GM18520 (cell line): ENCODE measurements around the gene MTRF1.
A peak's percentile ranks its signal among the peaks of the same experiment; 100 is the strongest.

Experiments used
- ATAC-seq: cut with Tn5 transposase; IDR thresholded peaks from one replicate; pipeline ENCODE4 v1.9.1; 2021; ENCODE audit not compliant: unreplicated experiment

MTRF1 gene, protein sequence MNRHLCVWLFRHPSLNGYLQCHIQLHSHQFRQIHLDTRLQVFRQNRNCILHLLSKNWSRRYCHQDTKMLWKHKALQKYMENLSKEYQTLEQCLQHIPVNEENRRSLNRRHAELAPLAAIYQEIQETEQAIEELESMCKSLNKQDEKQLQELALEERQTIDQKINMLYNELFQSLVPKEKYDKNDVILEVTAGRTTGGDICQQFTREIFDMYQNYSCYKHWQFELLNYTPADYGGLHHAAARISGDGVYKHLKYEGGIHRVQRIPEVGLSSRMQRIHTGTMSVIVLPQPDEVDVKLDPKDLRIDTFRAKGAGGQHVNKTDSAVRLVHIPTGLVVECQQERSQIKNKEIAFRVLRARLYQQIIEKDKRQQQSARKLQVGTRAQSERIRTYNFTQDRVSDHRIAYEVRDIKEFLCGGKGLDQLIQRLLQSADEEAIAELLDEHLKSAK

DNA sequence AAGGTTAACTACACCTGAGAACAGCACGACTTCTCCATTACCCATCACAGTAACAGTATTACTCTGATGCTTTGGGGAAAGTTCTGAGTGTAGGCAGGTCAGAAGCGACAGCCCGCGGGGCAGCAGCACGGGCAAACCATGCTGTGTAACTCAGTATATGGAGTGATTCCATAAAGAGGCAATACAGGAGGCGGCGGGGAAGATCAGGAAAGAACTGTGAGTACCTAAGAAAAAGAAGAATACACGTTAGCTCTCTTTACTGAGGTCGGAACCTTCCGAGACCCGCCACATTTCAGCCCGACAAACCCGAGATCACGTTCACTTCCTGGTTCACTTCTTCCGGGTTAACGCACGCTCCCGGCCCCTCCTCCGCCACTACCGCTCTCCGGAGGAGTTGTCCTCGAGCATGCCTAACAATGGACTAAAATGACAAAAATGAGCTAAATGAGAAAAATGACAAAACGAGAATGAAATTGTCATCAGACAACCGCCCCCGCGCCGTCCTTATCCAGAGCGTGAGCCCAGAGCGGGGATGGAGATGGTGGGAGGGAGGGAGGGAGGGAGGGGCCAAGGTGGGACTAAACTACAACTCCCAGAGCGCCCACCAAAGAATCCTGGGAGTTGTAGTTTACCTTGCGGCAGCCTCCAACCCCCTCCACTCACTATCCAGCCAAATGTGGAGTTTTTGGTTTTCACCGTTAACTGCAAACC is at the start of gene MTRF1:
Gene MTRF1, minus strand, starts transcription at position 316 of the 711 bp plus-strand sequence. CDS start 2,669 bp downstream, outside the sequence.
- peak; percentile 80 for ATAC-seq

DNA sequence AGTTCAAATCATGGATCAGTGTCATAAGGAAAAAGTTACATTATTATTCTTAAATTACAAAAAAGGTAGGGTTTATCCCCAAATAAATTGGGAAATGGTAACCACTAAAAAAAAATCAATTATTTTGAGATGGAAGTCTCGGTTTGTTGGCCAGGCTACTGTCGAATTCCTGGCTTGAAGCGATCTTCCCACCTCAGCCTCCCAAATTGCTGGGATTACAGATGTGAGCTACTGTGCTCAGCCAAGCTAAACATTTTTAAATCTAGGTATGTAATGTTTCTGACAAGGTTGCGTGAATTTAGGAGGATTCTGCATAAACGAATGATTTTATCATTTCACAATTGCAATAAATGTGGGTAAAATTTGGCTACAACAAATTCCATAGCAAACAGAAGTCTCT is 49.7 kb upstream of the MTRF1 start:
- ATAC-seq: no peak

DNA sequence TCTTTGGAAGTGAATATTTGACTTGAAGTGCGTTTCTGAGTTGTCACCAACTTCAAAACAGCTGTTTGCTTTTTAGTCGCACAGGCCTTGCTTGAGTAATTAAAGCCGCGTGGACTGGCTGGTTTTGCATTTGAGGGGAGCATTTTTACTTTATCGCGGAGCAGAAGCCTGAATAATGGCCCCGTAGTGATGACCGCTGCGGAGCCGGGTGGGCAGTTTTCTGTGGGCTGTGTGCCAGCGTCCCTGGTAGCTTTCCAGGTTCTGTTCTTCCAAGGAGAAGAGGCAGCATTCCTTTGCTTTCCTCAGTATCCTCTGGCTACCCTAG is 48.8 kb upstream of the MTRF1 start:
- no peak for ATAC-seq

DNA sequence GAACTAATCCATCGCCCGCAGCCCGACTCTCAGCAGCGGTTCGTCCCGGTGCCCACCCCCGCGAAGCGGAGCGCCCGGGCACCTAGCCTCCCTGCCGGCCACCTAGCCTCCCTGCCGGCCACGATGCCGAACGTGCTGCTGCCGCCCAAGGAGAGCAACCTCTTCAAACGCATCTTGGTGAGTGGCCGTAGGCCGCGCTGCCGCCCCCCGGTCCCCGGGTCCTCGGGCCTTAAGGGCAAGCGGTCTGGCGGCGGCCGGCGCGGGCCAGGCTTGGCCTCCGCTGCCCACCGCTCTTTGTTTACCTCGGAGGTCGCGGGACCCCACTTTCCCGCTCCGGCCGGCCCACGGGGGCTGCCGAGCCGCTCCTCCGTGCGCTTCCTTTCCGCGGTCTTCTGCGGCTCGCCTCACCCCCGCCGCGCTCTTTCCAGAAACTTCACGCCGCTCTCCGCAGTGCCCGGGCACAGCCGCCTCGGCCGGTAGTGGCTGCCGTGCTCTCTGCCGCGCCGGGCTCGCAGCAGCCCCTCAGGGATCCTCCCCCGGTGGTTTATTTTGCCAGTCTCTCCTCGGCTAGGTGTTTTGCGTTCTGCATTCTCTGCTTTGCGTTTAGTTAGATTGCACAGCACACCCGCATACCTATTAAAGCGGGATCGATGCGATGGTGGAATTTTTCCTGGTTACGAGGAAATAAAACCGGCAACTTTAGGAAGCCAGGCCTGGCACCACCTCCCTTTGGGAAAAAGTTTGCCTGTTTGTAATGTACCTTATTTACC is 48.2 kb upstream of the MTRF1 start:
- ATAC-seq: peak; percentile 23

DNA sequence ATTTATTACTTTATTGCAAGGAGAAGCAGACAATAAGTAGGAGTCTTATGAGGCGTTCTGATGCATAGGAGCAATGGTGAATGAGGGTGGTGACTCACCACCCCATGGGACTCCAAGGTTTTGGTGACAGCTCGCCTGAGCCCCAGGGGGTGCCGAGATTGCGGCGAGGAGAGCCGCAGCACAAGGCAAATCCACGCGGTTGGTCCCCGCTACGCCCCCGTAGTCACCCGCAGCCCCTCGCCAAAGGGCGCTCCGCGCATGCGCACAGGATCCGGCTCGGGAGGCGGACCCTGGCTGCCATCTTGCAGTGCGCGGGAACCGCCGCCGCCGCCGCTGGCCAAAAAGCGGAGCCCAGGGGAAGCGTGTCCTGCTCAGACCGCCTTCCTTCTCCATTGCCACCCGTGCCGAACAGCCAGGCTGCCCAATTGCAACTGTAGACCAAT is 47.6 kb upstream of the MTRF1 start, which contains the start of gene NAA16:
Gene NAA16, plus strand, starts transcription at position 305 of the 443 bp plus-strand sequence. CDS start 262 bp downstream, outside the sequence.
- ATAC-seq: peak; percentile 49

DNA sequence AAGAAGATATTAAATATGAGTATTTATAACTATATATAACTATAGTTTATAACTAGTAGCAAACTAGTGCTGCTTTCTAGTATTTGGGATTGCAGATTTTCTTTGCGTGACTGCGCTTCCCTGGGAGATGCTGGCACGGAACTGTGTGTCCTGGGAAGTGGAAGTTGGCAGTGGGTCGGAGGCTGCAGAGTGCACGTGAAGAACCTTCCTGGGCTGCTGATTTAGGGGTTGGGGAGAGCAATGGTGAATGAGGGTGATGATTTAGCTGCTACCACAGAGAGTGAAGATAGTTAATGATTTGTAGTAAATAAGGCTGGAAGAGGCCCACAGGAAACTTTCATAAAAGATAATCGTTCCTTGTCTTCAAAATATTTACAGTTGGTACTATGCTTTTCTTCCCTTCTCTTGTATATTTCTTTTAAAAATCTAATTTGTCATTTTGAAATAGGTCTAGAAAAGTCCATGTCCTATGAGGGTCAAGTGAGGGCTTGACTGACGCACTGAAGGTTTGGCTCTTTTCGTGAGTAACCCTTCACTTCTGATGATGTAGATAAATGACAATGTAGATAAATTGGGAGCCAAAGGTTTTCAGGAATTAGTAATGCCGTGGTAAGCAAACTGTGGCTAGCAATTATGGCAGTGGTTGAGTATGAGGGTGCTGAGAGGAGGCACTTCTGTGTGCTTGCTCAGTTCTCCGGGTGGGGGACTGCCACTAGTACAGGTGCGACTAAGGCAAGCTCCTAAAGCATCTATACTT is 44.7 kb upstream of the MTRF1 start:
- ATAC-seq: no peak

DNA sequence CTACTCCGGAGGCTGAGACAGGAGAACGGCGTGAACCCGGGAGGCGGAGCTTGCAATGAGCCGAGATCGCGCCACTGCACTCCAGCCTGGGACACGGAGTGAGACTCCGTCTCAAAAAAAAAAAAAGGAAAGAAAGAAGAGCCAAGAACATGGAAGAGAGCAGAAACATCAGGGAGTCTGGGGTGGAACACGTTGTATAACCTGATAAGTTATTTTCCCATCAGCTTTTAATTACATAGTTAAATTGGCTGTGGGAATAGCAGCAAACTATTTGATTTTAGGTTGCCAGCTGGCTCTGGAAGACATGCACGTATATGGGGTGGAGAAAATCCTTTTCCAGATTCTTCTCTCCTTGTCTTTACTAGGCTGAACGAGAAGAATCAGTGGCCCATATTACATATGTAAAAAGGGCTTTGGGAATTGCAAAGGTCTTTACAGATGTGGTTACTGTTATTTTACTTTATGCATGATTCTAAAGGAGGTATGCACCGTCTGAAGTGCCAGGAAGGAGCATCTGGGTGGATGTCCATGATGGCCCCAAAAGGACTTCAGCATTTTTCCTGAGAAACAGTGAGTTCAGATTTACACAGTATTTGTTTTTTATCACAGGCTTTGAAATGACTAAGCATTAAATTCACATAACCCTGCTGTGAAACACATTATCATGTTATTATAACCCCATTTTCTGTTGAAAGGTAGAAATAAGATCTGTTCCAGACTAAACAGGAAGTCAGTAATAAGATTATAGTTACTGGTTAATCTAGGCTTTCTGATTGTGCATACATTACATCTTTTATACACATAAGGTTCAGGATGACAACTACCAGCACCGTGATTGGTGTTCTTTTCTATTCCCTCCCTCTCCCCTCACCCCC is 43.1 kb upstream of the MTRF1 start:
- ATAC-seq: no peak

DNA sequence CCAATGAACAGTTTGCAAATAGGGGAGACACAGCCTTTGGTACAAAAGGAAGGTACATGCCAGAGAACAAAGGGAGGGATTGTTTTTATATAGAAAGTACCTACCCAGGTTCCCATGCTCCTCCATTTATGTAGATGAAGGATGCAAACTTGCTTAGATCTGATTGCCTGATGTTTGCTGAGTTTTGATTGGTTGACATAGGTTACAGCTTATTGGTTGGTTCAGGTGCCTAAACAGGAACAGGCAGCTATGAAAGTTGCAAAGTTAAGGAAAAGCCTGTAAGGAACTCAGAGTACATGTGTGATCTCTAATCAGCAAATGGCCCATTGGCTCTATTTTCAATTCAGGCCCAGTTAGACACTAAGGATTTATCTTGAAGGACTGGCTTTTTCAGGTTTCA is 41.2 kb upstream of the MTRF1 start:
- ATAC-seq: no peak

DNA sequence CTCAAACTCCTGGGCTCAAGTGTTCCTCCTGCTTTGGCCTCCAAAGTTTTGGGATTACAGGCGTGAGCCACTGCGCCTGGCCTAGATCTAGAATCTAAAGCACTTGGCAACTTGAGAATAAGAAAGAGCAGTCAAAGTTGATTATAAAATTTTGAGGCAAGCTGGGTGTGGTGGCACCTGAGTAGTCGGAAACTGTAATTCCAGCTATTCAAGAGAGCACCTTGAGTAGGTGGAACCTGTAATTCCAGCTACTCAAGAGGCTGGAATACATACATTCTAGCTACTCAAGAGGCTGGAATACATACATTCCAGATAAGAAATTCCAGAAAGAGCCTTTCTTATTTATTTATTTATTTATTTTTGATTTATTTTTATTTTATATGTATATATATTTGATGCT is 39.4 kb upstream of the MTRF1 start:
- ATAC-seq: no peak

DNA sequence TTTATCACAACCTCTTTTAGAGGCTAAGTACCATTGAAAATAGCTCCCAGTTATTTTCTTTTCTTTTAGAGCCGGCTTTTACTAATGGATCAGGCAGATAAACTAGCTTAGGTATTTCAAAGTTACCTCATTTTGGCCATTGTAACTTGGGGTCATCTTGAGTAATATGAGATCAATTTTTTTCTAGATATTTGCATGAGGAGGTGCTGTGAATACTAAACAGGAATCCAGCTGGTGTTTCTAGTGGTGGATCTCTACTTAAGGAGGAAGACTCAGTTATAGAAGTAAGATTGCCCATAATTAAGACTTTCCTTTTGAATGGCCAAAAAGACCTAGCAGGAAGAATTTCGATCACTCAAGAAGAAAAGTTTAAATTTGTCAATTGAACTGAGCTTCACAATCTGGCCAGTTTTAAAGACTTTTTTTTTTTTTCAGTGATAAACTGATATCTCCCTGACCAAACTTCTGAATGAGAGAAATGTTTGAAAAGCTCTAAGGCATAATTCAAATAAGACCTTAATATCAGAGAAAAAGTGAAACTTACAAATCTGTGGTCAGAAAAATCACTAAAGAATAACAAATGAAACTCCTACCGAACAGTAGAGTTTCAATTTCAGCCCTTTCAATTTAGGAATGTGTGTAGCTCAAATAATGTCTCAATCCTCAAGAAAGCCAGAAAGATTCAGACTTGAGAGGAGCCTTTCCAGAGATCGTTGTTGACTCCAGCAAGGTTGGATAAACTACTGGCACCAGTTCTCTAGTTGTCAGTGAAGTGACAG is 36.1 kb upstream of the MTRF1 start:
- ATAC-seq: no peak

DNA sequence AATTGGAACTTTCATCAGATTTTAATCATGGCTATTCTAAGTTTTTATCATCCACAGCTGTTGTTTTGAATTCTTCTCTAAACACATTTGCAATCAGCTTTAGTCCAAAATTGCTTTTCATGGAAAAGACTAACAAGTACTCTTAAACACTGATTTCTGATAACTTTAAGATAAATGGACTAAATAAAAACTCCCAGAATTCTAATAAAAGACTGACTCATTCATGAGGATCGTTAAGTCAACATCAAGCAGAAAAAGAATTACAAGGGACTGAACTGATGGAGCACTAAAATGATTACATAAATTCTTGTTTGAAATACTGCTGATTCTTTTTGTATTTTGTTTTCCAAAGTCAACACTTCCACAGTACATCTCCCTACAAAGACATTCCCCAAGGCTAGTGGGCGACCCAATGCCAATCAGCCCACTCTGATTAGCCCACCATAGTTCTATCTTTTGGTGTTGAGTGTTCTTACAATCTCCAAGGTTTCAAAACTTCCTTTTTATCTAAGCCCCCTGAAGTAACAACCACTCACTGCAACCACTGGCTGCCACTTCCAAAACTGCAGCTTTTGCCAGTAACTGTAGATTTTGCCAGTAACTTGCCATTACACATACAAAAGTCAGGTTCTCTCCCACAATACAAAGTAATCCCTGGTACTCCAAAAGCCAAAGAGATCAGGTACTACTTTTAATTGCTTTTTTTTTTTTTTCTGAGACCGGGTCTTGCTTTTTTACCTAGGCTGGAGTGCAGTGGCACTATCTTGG is 33.7 kb upstream of the MTRF1 start:
- ATAC-seq: no peak

DNA sequence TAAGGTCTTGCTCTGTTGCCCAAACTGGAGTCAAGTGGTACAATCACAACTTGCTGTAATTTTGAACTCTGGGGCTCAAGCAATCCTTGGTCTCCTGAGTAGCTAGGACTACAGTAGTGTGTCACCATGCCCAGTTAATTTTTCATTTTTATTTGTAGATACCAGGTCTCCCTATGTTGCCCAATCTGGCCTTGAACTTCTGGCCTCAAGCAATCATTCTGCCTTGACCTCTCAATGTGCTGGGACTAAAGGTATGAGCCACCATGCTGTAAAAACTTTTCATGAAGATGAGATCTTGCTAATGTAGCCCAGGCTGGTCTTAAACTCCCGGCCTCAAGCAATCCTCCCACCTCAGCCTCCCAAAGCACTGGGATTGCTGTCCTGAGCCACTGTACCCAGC is 32.6 kb upstream of the MTRF1 start:
- ATAC-seq: no peak

DNA sequence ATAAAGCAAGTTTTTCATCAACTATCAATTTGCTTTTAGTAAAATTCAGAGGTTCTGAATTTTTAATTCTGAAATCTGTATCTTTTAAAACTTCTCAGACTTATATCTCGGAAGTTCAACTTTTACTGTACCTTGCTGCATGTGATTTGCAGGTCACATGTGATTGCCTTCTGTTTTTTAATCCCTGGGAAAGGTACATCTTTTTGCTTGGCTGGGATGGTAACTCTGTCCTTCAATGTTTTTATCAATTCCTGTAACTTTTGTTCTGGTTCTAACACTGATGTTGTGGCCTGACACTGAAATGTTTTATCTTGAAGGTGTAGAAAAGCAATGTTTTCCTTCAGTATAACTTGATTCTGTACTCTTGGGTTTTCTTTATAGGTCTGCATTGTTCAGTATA is 31.5 kb upstream of the MTRF1 start:
- no peak for ATAC-seq

DNA sequence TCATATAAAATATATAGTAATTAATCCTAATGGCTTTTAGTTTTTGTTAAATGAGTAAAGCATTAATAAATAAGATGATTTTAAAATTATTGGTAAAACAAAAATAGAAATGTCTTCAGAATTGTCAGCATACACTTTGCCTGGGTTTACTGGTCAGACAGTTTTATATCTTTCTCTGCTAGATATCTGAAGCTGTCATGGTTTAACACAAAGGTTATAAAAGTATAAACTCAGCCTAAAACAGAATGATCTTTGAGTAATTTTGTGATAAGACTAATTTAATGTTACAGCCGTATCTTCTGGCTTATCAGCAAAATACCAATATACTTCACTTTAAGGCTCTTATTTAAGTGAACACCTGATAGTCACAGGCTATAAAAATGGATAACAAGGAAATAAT is 29.9 kb upstream of the MTRF1 start:
- no peak for ATAC-seq

DNA sequence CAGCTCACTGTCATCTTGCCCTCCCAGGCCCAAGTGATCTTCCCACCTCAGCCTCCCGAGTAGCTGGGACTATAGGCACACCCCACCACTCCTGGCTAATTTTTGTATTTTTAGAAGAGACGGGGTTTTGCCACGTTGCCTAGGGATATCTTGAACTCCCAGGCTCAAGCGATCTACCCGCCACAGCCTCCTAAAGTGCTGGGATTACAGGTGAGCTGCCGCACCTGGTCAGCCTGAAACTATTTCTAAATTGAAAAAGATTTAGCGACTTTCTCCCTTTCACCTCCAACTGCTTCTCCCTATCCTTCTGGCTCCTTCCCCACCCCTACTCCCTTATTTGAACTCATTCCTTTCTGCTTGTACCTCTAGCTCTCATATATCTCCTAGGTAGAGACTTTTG is 27.9 kb upstream of the MTRF1 start:
- no peak for ATAC-seq

DNA sequence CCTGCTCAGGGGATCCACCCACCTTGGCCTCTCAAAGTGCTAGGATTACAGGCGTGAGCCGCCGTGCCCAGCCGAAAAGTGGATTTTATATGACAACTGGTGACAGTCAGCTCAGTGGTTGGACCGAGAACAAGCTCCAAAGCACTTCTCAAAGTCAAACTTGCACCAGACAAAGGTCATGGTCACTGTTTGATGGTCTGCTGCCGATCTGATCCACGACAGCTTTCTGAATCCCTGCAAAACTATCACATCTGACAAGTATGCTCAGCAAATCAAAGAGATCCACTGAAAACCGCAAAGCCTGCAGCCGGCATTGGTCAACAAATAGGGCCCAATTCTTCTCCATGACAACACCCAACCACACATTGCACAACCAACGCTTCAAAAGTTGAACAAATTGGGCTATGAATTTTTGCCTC is 26.1 kb upstream of the MTRF1 start:
- ATAC-seq: no peak

DNA sequence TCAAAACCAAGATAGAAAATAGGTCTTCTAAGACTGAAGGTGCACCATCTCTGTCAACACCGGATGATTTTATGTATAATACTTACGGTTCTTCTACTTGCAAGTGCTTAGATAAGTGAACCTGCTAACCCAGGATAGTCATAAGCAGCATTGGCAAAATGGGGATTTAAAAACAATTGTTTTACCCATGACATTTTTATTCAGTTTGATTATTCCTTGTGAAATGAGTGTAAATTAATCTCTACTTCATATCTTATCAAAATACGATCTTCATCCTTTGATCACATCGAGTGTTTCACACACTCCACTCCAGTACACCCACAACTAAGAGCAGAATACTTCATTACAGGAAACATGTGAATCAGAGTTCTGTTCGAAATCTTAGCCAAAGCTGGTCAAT is 23.0 kb upstream of the MTRF1 start:
- no peak for ATAC-seq

DNA sequence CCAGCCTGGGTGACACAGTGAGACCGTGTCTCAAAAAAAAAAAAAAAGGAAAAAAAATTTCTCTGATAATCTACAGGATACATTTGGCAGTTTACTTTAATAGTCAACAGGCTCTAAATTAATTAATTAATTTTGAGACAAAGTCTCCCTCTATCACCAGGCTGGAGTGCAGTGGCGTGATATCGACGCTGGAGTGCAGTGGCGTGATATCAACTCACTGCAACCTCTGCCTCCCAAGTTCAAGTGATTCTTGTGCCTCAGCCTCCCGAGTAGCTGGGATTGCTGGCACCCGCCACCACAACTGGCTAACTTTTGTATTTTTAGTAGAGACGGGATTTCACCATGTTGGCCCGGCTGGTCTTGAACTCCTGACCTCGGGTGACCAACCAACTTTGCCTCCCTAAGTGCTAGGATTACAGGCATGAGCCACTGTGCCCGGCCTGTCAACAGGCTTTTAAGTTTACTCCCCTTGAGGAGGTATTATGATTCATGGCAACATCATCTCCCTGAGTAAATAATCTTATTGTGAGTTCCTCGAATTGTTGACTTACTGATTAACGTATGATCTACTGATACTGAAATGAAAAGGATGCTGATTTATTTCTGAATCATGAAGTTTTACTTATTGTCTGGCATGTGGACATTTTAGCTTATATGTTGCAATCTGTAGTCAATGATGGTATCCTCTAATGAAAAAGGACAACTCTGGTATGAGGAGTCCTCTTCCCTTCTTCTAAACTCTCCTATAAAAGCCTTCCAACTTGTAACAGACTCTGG is 21.3 kb upstream of the MTRF1 start:
- ATAC-seq: no peak
